Bone marrow (tissue), 2 donors: ENCODE data around the gene MAGEA9.
"Not testable (repeated sequence)": the region's sequence is repeated elsewhere in the genome, so short reads cannot be mapped to it uniquely, and the experiment has no call there.

ENCODE experiments used
- DNase-seq, 2 donors: peaks; one replicate each; lab custom pipeline; 2025; lab: John Stamatoyannopoulos, UW

The MAGEA9 gene

GRCh38 chrX:149807747-149808458 lies 26.2 kb downstream of the MAGEA9 start:
- DNase-seq, result no peak

DNA sequence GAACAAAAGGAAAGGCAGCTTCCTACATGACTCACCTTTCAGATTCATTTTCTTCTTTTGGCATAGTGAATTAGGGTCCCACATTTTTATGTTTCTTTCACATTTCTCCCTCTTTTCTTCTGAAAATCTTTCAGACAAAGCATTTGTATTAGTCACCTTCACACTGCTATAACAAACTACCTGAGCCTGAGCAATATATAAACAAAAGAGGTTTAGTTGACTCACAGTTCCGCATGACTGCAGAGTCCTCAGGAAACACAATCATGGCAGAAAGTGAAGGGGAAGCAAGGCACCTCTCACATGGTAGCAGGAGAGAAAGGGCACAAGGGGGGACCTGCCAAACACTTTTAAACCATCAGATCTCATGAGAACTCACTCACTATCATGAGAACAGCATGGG lies 36.9 kb downstream of the MAGEA9 start:
- DNase-seq, result no peak

- DNase-seq, result no peak
Measured at GRCh38 chrX:149819371-149819770, 37.6 kb downstream of the MAGEA9 start.

GRCh38 chrX:149825424-149825823 lies 43.7 kb downstream of the MAGEA9 start:
- DNase-seq, result no peak

DNA sequence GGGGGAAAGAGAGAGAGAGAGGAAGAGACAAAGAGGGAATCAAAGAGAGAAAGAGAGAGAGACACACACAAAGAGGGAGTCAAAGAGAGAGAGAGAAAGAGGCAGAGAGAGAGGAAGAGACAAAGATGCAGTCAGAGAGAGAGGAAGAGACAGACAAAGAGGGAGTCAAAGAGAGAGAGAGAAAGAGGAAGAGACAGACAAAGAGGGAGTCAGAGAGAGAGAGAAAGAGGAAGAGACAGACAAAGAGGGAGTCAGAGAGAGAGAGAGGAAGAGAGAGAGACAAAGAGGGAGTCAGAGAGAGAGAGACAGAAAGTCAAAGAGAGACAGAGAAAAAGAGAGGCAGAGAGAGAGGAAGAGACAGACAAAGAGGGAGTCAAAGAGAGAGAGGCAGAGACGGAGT lies 45.5 kb downstream of the MAGEA9 start:
- DNase-seq, result no peak

GRCh38 chrX:149829751-149830191 lies 48.0 kb downstream of the MAGEA9 start:
- no peak for DNase-seq

- no peak for DNase-seq
Measured at GRCh38 chrX:149830192-149830873, 48.6 kb downstream of the MAGEA9 start.

DNA sequence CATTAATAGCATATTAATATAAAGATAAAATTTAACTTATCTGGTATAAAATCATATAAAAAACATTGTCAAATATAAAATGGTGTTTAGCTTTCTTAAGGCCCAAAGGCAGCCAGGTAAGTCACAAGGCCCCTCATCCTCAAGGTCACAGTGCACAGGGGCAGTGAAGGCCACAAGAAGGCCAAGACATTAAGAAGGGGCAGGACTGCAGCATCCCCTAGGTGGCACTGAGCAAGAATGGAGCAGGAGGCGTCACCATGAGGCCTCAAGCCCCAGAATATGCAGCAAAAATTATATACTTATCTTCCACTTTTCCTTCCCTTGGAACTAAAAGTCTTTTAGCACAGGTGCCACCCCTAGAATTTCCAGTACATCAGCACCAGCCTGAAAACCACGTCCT lies 49.7 kb downstream of the MAGEA9 start:
- DNase-seq, result no peak

DNA sequence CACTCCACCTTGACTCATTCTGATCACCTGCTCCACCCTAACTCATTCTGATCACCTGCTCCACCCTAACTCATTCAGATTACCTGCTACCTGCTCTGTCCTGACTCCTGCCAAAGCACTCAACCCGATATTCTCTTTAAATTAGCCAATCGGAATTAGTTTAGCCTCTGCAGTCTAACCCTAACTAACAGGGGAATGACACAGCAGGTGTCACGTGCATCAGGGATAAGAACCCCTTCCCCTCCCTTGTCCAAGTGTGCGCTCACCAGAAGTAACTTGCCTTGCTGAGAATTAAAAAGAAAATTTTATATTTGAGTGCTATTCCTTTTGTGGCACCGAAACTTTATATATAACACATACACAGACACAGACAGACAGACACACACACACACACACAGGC lies 55.0 kb downstream of the MAGEA9 start:
- DNase-seq, result not testable (repeated sequence)

DNA sequence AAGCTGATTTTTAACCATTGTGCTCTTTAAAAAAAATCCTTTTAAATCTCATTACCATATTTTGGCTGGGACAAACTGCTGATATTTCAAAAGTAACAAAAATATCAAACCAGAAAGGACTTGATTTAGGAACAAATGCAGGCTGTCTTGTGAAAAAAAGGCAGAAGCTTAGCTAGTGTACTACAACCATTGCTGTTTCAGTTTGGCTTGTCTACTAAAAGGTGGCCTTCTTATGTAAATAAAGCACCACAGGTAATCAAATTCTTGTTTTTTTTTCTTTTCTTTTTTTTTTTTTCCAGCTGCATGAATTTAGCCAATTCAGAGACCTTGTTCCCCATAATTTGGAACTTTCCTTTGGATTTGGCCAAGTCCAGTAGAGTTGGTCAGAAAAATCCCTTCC lies 55.4 kb downstream of the MAGEA9 start:
- DNase-seq, result no peak
